MM.1S (cell line): Measurements from ENCODE around the gene SVOP.

ENCODE experiments used
- DNase-seq: peaks from one replicate; pipeline ENCODE4 v3.0.0-alpha.2; 2015
- H2AFZ ChIP-seq: fragments of 300-600 bp; sonication (generic); 2 replicates; pipeline ENCODE4 v1.6.0; 2016; ENCODE audit warnings: antibody characterized with exemption, low read length
- H3F3A ChIP-seq: fragments of 300-600 bp; sonication (generic); 2 replicates; pipeline ENCODE4 v1.6.1; 2016; ENCODE audit warnings: mild to moderate bottlenecking, antibody characterized with exemption, low read length, moderate library complexity, mixed read lengths; ENCODE audit not compliant: insufficient read depth
- H3K27ac ChIP-seq: fragments of 300-600 bp; sonication (generic); 2 replicates; pipeline ENCODE4 v1.5.1; 2016; ENCODE audit warnings: mild to moderate bottlenecking, low read length
- H3K27me3 ChIP-seq: fragments of 300-600 bp; sonication (generic); replicated peaks from 2 replicates; pipeline ENCODE4 v1.6.0; 2016; ENCODE audit warnings: low read length; ENCODE audit not compliant: insufficient read depth
- H3K36me3 ChIP-seq: fragments of 300-600 bp; sonication (generic); replicated peaks from 2 replicates; pipeline ENCODE4 v1.6.1; 2016; ENCODE audit warnings: mild to moderate bottlenecking, low read length, mixed read lengths; ENCODE audit not compliant: insufficient read depth
- H3K4me1 ChIP-seq: fragments of 300-600 bp; sonication (generic); 2 replicates; pipeline ENCODE4 v1.6.1; 2016; ENCODE audit warnings: low read length, mixed read lengths
- H3K4me2 ChIP-seq: fragments of 300-600 bp; sonication (generic); 2 replicates; pipeline ENCODE4 v1.6.0; 2016; ENCODE audit warnings: low read depth, low read length
- H3K4me3 ChIP-seq: fragments of 300-600 bp; sonication (generic); 2 replicates; pipeline ENCODE4 v1.5.1; 2016; ENCODE audit warnings: low read length, mixed read lengths
- H3K79me2 ChIP-seq: fragments of 300-600 bp; sonication (generic); 2 replicates; pipeline ENCODE4 v1.6.1; 2016; ENCODE audit warnings: mixed run types, low read length, mixed read lengths
- H3K9ac ChIP-seq: fragments of 300-600 bp; sonication (generic); 2 replicates; pipeline ENCODE4 v1.6.1; 2016; ENCODE audit warnings: low read length, mixed read lengths
- H3K9me2 ChIP-seq: fragments of 300-600 bp; sonication (generic); replicated peaks from 2 replicates; pipeline ENCODE4 v1.6.1; 2016; ENCODE audit warnings: mild to moderate bottlenecking, low read length, mixed read lengths; ENCODE audit not compliant: insufficient read depth
- H3K9me3 ChIP-seq: fragments of 300-600 bp; sonication (generic); replicated peaks from 2 replicates; pipeline ENCODE4 v1.6.1; 2016; ENCODE audit warnings: mild to moderate bottlenecking, low read length, mixed read lengths; ENCODE audit not compliant: insufficient read depth
- H4K20me1 ChIP-seq: fragments of 300-600 bp; sonication (generic); 2 replicates; pipeline ENCODE4 v1.6.1; 2016; ENCODE audit warnings: mild to moderate bottlenecking, low read length, moderate library complexity, mixed read lengths; ENCODE audit not compliant: insufficient read depth
- EZH2 ChIP-seq: fragments of 300-600 bp; sonication (generic); optimal IDR thresholded peaks from 2 replicates; pipeline ENCODE3; 2017; ENCODE audit warnings: low read depth, mild to moderate bottlenecking, antibody characterized with exemption, low read length, mixed read lengths
- EZH2phosphoT487 ChIP-seq: fragments of 300-600 bp; sonication (generic); IDR thresholded peaks from 2 replicates; pipeline ENCODE4 v1.6.1; 2018; ENCODE audit warnings: antibody characterized with exemption, low read length
- TF ChIP-seq, protein P1 (sequence below): fragments of 300-600 bp; sonication (generic); IDR thresholded peaks from 2 replicates; pipeline ENCODE4 v1.5.1; 2016; ENCODE audit warnings: antibody characterized with exemption, low read length, mixed read lengths

Gene SVOP

DNA sequence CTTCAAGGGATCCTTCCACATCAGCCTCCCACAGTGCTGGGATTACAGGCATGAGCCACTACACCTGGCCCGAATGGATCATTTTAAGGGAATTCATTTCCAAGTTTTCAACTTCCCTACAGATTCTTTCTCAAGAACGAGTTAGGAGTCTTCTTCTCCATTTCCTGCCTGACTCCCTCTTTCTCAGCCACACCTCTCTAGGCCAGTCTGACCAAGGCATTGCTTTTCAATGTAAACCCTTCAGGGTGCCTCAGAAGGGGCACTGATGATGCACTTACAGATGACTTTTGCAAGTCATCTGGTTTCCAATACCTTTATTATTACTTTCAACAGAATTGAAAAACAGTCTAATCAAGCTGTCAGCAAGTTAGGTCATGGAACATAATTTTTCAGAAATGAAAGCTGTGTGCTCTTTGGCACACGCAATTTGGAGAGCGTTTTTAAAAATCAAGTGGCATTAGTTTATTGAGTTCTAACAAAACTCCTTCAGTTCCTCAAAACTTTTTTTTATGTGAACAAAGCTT, 47.2 kb downstream of the SVOP start:
- Histone ChIP-seq H3K4me2 (no peak overlapping the region), H2AFZ (no peak overlapping the region), H4K20me1 (no peaks in the 10 kb centered on the region), H3K9me2 (no peaks in the 10 kb centered on the region), H3K9me3 (no peaks in the 10 kb centered on the region), H3K9ac (no peak overlapping the region), H3F3A (no peaks in the 10 kb centered on the region), H3K36me3 (no peaks in the 10 kb centered on the region), H3K27ac (no peak overlapping the region), H3K27me3 (no peaks in the 10 kb centered on the region), H3K4me3 (no peak overlapping the region), H3K79me2 (no peaks in the 10 kb centered on the region), H3K4me1 (no peaks in the 10 kb centered on the region)
- TF ChIP-seq EZH2phosphoT487 (no peak), EZH2 (no peak)
- TF ChIP-seq, protein P1, sequence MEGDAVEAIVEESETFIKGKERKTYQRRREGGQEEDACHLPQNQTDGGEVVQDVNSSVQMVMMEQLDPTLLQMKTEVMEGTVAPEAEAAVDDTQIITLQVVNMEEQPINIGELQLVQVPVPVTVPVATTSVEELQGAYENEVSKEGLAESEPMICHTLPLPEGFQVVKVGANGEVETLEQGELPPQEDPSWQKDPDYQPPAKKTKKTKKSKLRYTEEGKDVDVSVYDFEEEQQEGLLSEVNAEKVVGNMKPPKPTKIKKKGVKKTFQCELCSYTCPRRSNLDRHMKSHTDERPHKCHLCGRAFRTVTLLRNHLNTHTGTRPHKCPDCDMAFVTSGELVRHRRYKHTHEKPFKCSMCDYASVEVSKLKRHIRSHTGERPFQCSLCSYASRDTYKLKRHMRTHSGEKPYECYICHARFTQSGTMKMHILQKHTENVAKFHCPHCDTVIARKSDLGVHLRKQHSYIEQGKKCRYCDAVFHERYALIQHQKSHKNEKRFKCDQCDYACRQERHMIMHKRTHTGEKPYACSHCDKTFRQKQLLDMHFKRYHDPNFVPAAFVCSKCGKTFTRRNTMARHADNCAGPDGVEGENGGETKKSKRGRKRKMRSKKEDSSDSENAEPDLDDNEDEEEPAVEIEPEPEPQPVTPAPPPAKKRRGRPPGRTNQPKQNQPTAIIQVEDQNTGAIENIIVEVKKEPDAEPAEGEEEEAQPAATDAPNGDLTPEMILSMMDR = no peak
- no peak for DNase-seq

GRCh38 chr12:108972358-108972757, 48.5 kb downstream of the SVOP start:
- Histone ChIP-seq H3K4me1 (no peaks in the 10 kb centered on the region), H3K9me3 (no peaks in the 10 kb centered on the region), H3K27me3 (no peaks in the 10 kb centered on the region), H3K9me2 (no peaks in the 10 kb centered on the region), H3K4me3 (no peak overlapping the region), H4K20me1 (no peaks in the 10 kb centered on the region), H3K4me2 (no peak overlapping the region), H3K27ac (no peak overlapping the region), H2AFZ (no peak overlapping the region), H3K79me2 (no peaks in the 10 kb centered on the region), H3K36me3 (no peaks in the 10 kb centered on the region), H3F3A (no peaks in the 10 kb centered on the region), H3K9ac (no peak overlapping the region)
- TF ChIP-seq EZH2phosphoT487 (no peak), EZH2 (no peak)
- TF ChIP-seq, protein P1 = no peak
- no peak for DNase-seq

GRCh38 chr12:108969622-108970021, 51.2 kb downstream of the SVOP start:
- Histone ChIP-seq H4K20me1 (no peaks in the 10 kb centered on the region), H3K4me2 (no peak overlapping the region), H3K79me2 (no peaks in the 10 kb centered on the region), H3K9ac (no peak overlapping the region), H3F3A (no peaks in the 10 kb centered on the region), H3K27ac (no peak overlapping the region), H3K9me2 (no peaks in the 10 kb centered on the region), H3K27me3 (no peaks in the 10 kb centered on the region), H3K4me3 (no peak overlapping the region), H2AFZ (no peak overlapping the region), H3K9me3 (no peaks in the 10 kb centered on the region), H3K36me3 (no peaks in the 10 kb centered on the region), H3K4me1 (no peaks in the 10 kb centered on the region)
- TF ChIP-seq, protein P1 = no peak
- no peak for TF ChIP-seq EZH2phosphoT487
- TF ChIP-seq EZH2 = no peak
- DNase-seq = no peak
